Forelimb muscle (tissue), 1 donor: ENCODE results near the gene ASXL1. TPM values are rescaled to one million over a fixed set of nuclear protein-coding genes. Genes with fewer than 3 reads are reported as not detected.
"Not testable (repeated sequence)": the region's sequence is repeated elsewhere in the genome, so short reads cannot be mapped to it uniquely, and the experiment has no call there.

Experiments used
- DNase-seq: peaks from one replicate; pipeline ENCODE4 v3.0.0-alpha.2; 2013; ENCODE audit warnings: low read depth
- polyA plus RNA-seq: library from polyadenylated mRNA; unstranded; fragments of 120-200 nt; gene quantifications from one replicate; pipeline ENCODE4 v1.2.1, GENCODE V29; 2013; ENCODE audit not compliant: insufficient read length

ASXL1 gene
- polyA plus RNA-seq, 1 donor: 32.5 TPM

GRCh38 chr20:32465901-32466675 is 108.0 kb downstream of the ASXL1 start:
- DNase-seq: not testable (repeated sequence)

GRCh38 chr20:32466739-32467505 is 108.8 kb downstream of the ASXL1 start:
- no peak for DNase-seq

- no peak for DNase-seq
Observed at GRCh38 chr20:32467506-32468312, 109.6 kb downstream of the ASXL1 start.

GRCh38 chr20:32468313-32468640 is 110.1 kb downstream of the ASXL1 start:
- DNase-seq: no peak

- DNase-seq: no peak
Observed at GRCh38 chr20:32468860-32469259, 110.7 kb downstream of the ASXL1 start.

GRCh38 chr20:32470025-32470861 is 112.1 kb downstream of the ASXL1 start:
- DNase-seq: no peak

GRCh38 chr20:32470940-32471339 is 112.8 kb downstream of the ASXL1 start:
- DNase-seq: no peak

GRCh38 chr20:32472581-32473207 is 114.6 kb downstream of the ASXL1 start:
- no peak for DNase-seq

GRCh38 chr20:32473231-32474008 is 115.3 kb downstream of the ASXL1 start:
- DNase-seq: no peak

- DNase-seq: no peak
Observed at GRCh38 chr20:32474009-32474716, 116.0 kb downstream of the ASXL1 start.

GRCh38 chr20:32474717-32474966 is 116.5 kb downstream of the ASXL1 start:
- DNase-seq: no peak

- peak; percentile 59 for DNase-seq
Observed at GRCh38 chr20:32474967-32475811, 117.1 kb downstream of the ASXL1 start.

GRCh38 chr20:32476684-32477593 is 118.8 kb downstream of the ASXL1 start:
- DNase-seq: no peak

- DNase-seq: no peak
Observed at GRCh38 chr20:32477594-32478512, 119.7 kb downstream of the ASXL1 start.

GRCh38 chr20:32478576-32478975 is 120.4 kb downstream of the ASXL1 start:
- no peak for DNase-seq

- DNase-seq: no peak
Observed at GRCh38 chr20:32479012-32479411, 120.9 kb downstream of the ASXL1 start.

GRCh38 chr20:32479697-32480171 is 121.6 kb downstream of the ASXL1 start:
- DNase-seq: no peak
